ENCODE measurements around the gene ARCN1. TPM values are rescaled to one million over a fixed set of nuclear protein-coding genes. Genes with fewer than 3 reads are reported as not detected.

The ARCN1 gene
- total RNA-seq, 4 donors from 2014 or later = 75.3 to 227 (median 96.2) TPM

- TF ChIP-seq, protein P1, sequence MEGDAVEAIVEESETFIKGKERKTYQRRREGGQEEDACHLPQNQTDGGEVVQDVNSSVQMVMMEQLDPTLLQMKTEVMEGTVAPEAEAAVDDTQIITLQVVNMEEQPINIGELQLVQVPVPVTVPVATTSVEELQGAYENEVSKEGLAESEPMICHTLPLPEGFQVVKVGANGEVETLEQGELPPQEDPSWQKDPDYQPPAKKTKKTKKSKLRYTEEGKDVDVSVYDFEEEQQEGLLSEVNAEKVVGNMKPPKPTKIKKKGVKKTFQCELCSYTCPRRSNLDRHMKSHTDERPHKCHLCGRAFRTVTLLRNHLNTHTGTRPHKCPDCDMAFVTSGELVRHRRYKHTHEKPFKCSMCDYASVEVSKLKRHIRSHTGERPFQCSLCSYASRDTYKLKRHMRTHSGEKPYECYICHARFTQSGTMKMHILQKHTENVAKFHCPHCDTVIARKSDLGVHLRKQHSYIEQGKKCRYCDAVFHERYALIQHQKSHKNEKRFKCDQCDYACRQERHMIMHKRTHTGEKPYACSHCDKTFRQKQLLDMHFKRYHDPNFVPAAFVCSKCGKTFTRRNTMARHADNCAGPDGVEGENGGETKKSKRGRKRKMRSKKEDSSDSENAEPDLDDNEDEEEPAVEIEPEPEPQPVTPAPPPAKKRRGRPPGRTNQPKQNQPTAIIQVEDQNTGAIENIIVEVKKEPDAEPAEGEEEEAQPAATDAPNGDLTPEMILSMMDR (IDR thresholded peaks at IDR 0.05; ENCODE audit: low read depth) = no peak
These were observed 2.4 kb downstream of the ARCN1 start for GRCh38 chr11:118574636-118575035.

DNA sequence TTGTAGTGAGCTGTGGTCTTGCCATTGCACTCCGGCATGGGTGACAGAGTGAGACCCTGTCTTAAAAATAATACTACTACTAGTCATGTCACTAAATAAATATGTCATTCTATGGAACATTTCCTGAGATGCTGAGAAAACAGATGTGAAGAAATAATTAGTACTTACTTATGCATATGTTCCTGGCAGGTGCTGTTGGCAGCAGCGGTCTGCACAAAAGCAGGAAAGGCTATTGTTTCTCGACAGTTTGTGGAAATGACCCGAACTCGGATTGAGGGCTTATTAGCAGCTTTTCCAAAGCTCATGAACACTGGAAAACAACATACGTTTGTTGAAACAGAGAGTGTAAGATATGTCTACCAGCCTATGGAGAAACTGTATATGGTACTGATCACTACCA, 8.8 kb downstream of the ARCN1 start:
- TF ChIP-seq, protein P1 (IDR thresholded peaks at IDR 0.05; ENCODE audit: low read depth) = no peak

DNA sequence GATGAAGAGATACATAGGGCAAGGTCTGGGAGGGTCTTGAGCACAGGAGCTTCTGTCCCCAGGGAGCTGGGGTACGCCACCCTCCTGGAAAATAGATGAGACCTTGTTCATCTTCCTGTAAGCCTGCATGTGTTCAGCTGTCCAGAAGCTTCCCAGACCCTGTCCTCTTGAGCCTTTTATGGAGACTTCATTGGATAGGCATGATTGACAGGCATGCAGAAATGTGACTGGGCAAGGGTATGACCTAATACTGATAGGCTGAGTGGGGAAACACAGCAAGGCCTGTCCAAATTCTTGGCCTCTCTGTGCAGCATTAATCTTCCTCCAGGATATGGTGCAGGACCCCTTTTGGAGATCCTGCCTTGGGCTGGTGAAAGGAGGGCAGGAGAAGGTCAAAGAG, 15.7 kb downstream of the ARCN1 start:
- TF ChIP-seq, protein P1 (IDR thresholded peaks at IDR 0.05; ENCODE audit: low read depth) = no peak

GRCh38 chr11:118592616-118593367, 20.6 kb downstream of the ARCN1 start:
- TF ChIP-seq, protein P1 (IDR thresholded peaks at IDR 0.05; ENCODE audit: low read depth) = no peak

DNA sequence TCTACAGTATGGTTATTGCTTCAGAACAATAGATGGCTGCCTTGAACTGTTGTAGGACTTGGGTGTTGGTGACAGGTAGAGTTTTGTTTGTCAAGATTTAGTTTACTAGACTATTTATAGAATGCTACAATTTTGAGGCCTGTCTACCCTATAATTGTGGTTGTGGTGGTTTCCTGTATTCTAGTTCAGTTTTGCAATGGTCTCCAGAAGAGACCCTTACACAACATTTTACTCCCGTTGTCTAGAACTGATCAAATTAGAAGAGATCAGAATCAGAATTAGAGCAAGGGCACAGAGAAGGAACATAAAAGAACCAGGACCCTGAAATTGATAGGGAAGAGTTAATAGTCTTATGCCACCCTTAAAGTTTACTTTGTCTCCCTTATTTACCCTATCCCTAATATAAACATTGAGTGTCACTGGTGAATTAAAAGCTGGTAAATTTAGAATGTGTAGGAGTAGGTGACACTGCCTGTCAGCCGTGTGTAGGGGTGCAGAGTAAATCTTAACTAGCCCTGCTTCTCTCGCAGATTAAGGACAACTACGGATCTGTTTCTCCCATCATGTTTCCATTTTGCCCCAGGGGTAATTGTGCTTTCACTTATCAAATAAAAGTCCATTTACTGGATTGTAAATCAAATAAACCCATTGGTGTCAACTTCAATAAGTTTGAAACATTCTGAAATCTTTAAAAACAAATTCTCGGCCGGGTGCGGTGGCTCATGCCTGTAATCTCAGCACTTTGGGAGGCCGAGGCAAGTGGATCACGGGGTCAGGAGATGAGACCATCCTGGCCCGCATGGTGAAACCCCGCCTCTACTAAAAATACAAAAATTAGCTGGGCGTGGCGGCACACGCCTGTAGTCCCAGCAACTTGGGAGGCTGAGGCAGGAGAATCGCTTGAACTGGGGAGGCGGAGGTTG, 24.3 kb downstream of the ARCN1 start:
- TF ChIP-seq, protein P1 (IDR thresholded peaks at IDR 0.05; ENCODE audit: low read depth) = no peak

GRCh38 chr11:118597556-118597955, 25.3 kb downstream of the ARCN1 start:
- TF ChIP-seq, protein P1 (IDR thresholded peaks at IDR 0.05; ENCODE audit: low read depth) = no peak

GRCh38 chr11:118602331-118602730, 30.1 kb downstream of the ARCN1 start:
- TF ChIP-seq, protein P1 (IDR thresholded peaks at IDR 0.05; ENCODE audit: low read depth) = no peak

Measured in subcutaneous adipose tissue (tissue), 4 donors.